Hematopoietic multipotent progenitor cell treated with erythropoietin and hydrocortisone succinate and interleukin-3 and kit ligand, for 15 days (in vitro differentiated cells): ENCODE measurements around the gene PRG3.

Source experiments
- DNase-seq: peaks from one replicate; pipeline ENCODE4 v3.0.0-alpha.2; 2015; ENCODE audit warnings: low spot score

PRG3 gene

GRCh38 chr11:57380975-57381374 lies at the start of gene PRG3:
Gene PRG3, minus strand, starts transcription at chr11:57381150. Its CDS starts 442 bp downstream, at chr11:57380708.
- no peak for DNase-seq

- no peak for DNase-seq
Measured at GRCh38 chr11:57429946-57430345, 49.0 kb upstream of the PRG3 start.

GRCh38 chr11:57428643-57429042 lies 47.7 kb upstream of the PRG3 start:
- no peak for DNase-seq

- no peak for DNase-seq
Measured at GRCh38 chr11:57427727-57428082, 46.8 kb upstream of the PRG3 start.

GRCh38 chr11:57426929-57427726 lies 46.2 kb upstream of the PRG3 start, which contains the start of gene SLC43A3:
Gene SLC43A3, minus strand, starts transcription at chr11:57427121. Its CDS starts 949 bp downstream, at chr11:57426172.
- peak; percentile 60 for DNase-seq

- peak; percentile 42 for DNase-seq
Measured at GRCh38 chr11:57426439-57426928, 45.5 kb upstream of the PRG3 start.

- no peak for DNase-seq
Measured at GRCh38 chr11:57425565-57426438, 44.9 kb upstream of the PRG3 start.

GRCh38 chr11:57424792-57425564 lies 44.0 kb upstream of the PRG3 start:
- DNase-seq = peak; percentile 95

- no peak for DNase-seq
Measured at GRCh38 chr11:57424137-57424791, 43.3 kb upstream of the PRG3 start.

- DNase-seq = no peak
Measured at GRCh38 chr11:57422669-57423068, 41.7 kb upstream of the PRG3 start.

GRCh38 chr11:57421805-57422204 lies 40.9 kb upstream of the PRG3 start:
- DNase-seq = no peak

GRCh38 chr11:57421066-57421465 lies 40.1 kb upstream of the PRG3 start:
- DNase-seq = no peak

- no peak for DNase-seq
Measured at GRCh38 chr11:57419146-57419545, 38.2 kb upstream of the PRG3 start.

- DNase-seq = no peak
Measured at GRCh38 chr11:57418131-57418530, 37.2 kb upstream of the PRG3 start.

GRCh38 chr11:57417056-57417455 lies 36.1 kb upstream of the PRG3 start:
- DNase-seq = no peak

- DNase-seq = no peak
Measured at GRCh38 chr11:57416436-57416835, 35.5 kb upstream of the PRG3 start.

GRCh38 chr11:57414612-57415212 lies 33.8 kb upstream of the PRG3 start:
- DNase-seq = no peak

- no peak for DNase-seq
Measured at GRCh38 chr11:57413681-57414080, 32.7 kb upstream of the PRG3 start.

GRCh38 chr11:57410287-57410686 lies 29.3 kb upstream of the PRG3 start:
- no peak for DNase-seq

- no peak for DNase-seq
Measured at GRCh38 chr11:57409321-57410100, 28.6 kb upstream of the PRG3 start.
